ENCODE data around the gene AGFG2. TPM values are rescaled to one million over a fixed set of nuclear protein-coding genes. Genes with fewer than 3 reads are reported as not detected.
"Not testable (repeated sequence)": the region's sequence is repeated elsewhere in the genome, so short reads cannot be mapped to it uniquely, and the experiment has no call there.

AGFG2 gene
- total RNA-seq, 1 donor from 2014 or later = 74.2 TPM

GRCh38 chr7:100548446-100548845, 9.4 kb downstream of the AGFG2 start:
- DNase-seq (ENCODE audit: low read depth in 2 of 2) = not testable (repeated sequence)

GRCh38 chr7:100552532-100552931, 13.5 kb downstream of the AGFG2 start:
- DNase-seq (ENCODE audit: low read depth in 2 of 2) = no peak

GRCh38 chr7:100553032-100553431, 14.0 kb downstream of the AGFG2 start:
- DNase-seq (ENCODE audit: low read depth in 2 of 2) = no peak

- no peak for DNase-seq (ENCODE audit: low read depth in 2 of 2)
Observed at GRCh38 chr7:100555701-100556100, 16.7 kb downstream of the AGFG2 start.

GRCh38 chr7:100556541-100556940, 17.5 kb downstream of the AGFG2 start:
- DNase-seq (ENCODE audit: low read depth in 2 of 2) = no peak

- no peak for DNase-seq (ENCODE audit: low read depth in 2 of 2)
Observed at GRCh38 chr7:100559127-100559526, 20.1 kb downstream of the AGFG2 start.

- no peak for DNase-seq (ENCODE audit: low read depth in 2 of 2)
Observed at GRCh38 chr7:100561491-100562194, 22.6 kb downstream of the AGFG2 start.

GRCh38 chr7:100562195-100563099, 23.4 kb downstream of the AGFG2 start:
- DNase-seq (ENCODE audit: low read depth in 2 of 2) = no peak

- no peak for DNase-seq (ENCODE audit: low read depth in 2 of 2)
Observed at GRCh38 chr7:100563100-100563564, 24.1 kb downstream of the AGFG2 start.

GRCh38 chr7:100563809-100564400, 24.9 kb downstream of the AGFG2 start:
- peak; percentile 70 to 80 for DNase-seq (ENCODE audit: low read depth in 2 of 2)

- DNase-seq (ENCODE audit: low read depth in 2 of 2) = not testable (repeated sequence)
Observed at GRCh38 chr7:100564405-100564804, 25.4 kb downstream of the AGFG2 start.

- DNase-seq (ENCODE audit: low read depth in 2 of 2) = no peak
Observed at GRCh38 chr7:100565133-100565571, 26.1 kb downstream of the AGFG2 start.

GRCh38 chr7:100566018-100566531, 27.1 kb downstream of the AGFG2 start:
- DNase-seq (ENCODE audit: low read depth in 2 of 2) = no peak

- no peak for DNase-seq (ENCODE audit: low read depth in 2 of 2)
Observed at GRCh38 chr7:100567031-100567730, 28.2 kb downstream of the AGFG2 start.

GRCh38 chr7:100567751-100568175, 28.8 kb downstream of the AGFG2 start:
- no peak for DNase-seq (ENCODE audit: low read depth in 2 of 2)

GRCh38 chr7:100568176-100568895, 29.3 kb downstream of the AGFG2 start:
- DNase-seq (ENCODE audit: low read depth in 2 of 2) = peak in 1 of 2 donors; percentile 40

GRCh38 chr7:100568896-100569844, 30.2 kb downstream of the AGFG2 start:
- DNase-seq (ENCODE audit: low read depth in 2 of 2) = peak; percentile 54 to 85

GRCh38 chr7:100570954-100571828, 32.2 kb downstream of the AGFG2 start:
- no peak for DNase-seq (ENCODE audit: low read depth in 2 of 2)

- no peak for DNase-seq (ENCODE audit: low read depth in 2 of 2)
Observed at GRCh38 chr7:100571829-100572116, 32.8 kb downstream of the AGFG2 start.

Measured in lung microvascular endothelial cell (primary cell).